GM21360 (cell line): Measurements from ENCODE around the gene CRADD.

ENCODE experiments used
- ATAC-seq: cut with Tn5 transposase; IDR thresholded peaks from one replicate; pipeline ENCODE4 v1.9.1; 2021; ENCODE audit warnings: mild to moderate bottlenecking, moderate library complexity; ENCODE audit not compliant: unreplicated experiment

The CRADD gene

DNA sequence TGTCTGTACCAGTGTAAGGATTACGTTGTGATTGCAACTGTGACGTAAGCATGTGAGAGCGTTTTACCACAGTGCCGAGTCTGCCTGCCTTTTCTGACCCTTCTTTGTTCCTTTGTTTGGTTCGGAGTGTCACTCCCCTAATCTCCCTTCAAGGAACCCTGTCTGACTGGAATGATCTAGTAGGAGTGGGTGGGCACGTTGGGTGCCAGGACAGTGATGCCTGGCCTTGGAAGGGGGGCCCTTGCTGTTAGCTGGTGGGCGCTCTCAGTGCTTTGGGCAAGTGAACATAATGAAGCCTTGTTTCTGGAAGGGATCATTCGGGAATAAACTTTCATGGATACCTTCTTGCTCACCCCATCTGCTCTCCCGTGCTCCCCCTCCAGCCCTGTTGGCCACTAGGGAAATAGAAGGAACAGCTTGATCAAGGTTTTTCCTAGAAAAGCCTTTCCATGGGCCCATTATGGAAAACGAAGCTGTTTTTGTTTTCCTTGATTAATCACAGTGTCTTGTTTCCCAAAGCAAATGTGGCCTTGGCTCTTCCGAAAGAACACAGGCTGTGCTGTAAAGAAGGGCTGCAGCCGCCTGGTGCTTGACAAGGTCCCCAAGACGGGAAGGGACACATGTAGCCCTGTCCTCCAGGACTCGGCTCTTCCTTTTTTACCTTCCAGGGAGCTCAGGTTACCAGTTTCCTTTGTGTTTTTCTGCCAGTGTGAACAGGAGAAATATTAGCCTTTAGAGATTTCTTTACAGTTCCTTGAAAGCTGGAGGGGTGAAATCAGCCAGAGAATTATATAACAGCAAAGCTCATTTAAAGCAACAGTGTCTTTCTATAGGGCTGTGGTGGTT lies 215.5 kb downstream of the CRADD start:
- ATAC-seq: no peak

DNA sequence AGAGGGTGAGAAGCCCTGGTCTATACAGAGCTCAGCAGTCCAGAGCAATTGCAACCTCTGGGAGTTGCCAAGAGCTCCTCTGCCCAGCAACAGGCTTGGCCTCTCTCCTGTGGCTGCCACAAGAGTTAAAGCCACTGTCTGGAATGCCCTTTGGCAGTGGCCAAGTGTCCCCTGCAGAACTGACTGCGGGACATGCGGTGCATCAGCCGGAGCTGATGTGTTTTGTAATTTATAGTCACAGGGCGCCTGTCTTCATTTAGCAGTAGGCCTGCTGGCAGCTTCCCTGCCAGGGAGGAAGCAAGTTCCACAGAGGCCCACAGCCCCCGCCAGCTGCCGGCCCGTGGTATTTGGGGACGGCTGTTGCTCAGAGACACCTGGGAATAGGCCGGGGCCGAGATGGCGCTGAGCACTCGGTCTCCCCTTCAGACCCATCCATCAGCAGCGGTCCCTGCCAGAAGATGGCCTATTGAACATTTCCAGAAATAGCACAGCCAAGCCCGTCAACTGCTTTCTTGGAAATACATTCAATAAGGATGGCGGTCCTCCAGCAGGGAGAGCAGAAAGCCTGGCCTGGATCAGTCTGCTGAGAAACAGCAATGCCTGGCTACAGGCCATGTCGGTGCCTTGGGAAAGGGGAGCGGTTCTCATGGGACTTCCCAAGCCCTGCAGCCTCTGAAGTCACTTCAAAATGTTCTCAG lies 217.4 kb downstream of the CRADD start:
- ATAC-seq: no peak

DNA sequence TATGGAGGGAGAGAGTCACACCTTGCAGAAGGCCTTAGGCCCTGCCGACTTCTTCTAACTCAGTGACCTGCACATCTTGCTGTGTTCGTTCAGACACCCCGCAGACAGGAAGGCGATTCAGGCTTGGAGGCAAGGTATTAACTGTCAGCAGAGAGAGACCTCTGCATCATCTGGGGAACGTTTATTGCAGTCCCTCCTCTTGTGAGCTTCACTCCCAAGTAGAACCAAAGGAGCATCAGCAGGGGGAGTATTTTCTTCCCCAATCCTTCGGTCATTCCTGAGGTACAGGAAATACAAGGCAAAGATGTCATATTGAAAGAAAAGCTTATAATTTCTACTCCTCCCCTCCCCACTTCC lies 217.9 kb downstream of the CRADD start:
- ATAC-seq: no peak

DNA sequence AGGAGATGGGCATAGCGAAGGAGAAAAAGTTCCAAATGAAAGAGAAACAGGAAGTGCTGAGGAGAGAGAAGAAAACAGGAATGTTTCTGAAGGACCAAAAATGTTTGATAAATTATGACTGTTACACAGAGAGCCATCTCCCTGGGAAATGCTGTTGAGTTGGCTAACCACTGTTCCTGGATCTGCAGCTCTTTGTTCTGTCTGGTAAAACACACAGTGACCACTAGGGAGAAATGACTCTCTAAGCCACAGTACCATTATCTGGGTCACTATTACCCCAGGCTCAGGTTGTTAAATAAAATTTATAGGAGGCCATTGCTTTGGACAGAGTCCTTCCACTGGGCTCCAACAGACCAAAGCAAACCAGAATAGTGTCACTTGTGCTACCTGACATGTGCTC lies 219.3 kb downstream of the CRADD start:
- ATAC-seq: no peak

DNA sequence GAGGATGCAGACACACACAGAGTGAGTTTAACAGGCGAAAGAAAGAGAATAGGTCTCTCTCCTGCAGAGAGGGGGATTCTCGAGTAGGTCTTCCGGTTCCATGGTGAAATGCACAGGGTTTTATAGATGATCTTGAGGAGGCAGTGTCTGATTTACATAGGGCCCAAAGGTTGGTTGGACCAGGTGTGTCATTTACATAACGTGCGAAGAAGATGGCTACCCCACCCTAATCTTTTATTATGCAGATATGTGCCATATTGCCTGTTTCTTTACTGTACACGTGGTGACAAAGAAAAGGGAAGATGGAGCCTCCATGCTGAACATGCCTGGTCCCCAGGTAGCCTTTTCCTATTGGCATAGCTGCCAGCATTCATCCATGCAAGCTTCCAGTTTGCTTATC lies 219.8 kb downstream of the CRADD start:
- no peak for ATAC-seq

DNA sequence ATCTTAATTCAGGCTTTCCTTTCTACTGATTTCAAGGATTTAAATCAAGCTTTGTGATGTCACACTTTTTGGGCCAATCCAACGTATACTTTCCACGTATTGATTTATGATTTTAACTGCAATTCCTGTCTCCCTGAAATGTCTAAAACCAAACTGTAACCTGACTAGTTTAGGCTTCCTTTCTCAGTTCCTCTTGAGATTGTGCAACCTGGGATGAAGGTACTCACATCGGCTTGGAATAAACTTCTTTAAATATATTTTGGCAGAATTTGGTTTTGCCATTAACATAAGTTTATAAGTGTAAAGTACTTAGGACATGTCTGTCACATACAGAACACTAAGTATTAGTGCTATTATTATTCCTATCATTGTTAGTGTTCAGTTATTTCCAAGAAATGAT lies 224.6 kb downstream of the CRADD start:
- ATAC-seq: no peak

DNA sequence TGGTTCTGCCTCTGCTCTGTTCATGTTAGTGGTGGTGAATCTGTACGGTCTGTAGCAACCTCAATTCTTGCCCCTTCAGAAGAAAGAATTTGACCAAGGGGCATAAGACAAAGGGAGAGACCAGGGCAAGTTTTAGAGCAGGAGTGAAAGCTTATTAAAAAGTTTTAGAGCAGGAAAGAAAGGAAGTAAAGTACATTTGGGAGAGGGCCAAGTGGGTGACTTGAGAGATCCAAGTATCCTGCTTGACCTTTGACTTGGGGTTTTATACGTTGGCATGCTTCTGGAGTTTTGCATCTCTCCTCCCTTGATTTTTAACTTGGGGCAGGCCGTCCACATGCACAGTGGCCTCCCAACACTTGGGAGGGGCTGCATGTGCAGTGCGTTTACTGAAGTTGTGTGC lies 225.0 kb downstream of the CRADD start:
- no peak for ATAC-seq

DNA sequence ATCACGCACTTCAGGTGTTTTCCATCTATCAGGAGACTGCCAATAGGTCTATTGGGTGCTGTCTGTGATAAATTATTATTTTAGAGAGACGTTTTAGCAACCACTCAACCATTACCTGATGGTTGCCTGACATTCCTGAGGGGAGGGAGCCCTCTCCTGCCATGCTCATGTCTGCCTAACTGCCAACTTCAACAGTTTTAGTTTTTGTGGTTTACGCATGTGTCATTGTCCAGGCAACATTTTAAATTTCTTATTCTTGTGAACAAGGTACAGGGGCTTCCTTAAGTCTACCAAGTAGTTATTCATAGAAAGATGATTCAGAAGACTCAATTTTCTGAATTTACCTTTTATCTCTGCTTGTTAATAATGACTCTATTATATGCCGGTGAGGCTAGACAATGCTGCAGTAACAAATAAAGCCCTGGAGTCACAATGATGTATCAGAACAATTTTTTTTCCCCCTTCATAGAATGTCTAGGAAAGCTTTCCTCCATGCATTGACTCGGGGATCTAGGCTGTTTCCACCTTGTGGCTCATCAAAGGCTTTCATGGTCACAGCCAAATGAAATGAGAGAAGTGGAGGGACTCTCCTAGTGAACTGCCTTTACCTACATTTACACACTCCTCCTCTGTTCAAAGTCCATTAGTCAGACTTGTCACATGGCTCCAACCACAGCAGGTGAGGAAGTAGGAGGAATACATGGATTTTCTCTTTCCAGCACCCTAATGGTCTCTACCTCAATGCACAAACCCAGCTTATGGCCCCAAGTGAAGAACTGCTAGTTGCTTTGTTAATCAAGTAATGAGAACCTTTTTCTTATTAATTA lies 225.8 kb downstream of the CRADD start:
- ATAC-seq: no peak

DNA sequence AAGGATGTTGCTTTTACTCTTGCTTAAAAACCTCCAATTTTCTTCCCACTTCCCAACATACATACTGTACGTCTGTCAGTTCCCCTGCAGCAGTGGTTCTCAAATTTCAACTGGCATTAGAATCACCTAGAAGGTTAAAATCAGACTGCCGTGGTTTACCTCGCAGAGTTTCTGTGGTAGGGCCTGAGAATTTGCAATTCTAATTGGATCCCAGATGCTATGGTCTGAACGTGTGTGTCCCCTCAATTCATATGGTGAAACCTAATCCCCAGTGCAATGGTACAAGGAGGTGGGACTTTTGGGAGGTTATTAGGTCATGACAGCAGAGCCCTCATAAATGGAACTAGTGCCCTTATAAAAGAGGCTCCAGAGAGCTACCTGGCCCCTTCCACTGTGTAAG lies 226.9 kb downstream of the CRADD start:
- ATAC-seq: no peak

DNA sequence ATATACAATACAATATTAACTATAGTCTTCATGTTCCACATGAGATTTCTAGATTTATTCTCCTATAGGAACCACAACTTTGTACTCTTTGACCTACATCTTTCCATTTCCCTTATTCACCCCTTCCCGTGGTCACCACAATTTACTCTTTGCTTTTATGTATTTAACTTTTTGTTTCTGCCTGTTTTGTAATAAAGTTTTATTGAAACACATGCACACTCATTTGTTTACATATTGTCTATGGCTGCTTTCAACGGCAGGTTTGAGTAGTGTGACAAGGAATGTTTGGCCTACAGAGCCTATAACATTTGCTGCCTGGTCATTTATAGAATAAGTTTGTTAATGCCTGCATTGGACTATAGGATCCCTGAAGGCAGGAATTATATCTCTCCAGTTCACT lies 231.1 kb downstream of the CRADD start:
- ATAC-seq: no peak

DNA sequence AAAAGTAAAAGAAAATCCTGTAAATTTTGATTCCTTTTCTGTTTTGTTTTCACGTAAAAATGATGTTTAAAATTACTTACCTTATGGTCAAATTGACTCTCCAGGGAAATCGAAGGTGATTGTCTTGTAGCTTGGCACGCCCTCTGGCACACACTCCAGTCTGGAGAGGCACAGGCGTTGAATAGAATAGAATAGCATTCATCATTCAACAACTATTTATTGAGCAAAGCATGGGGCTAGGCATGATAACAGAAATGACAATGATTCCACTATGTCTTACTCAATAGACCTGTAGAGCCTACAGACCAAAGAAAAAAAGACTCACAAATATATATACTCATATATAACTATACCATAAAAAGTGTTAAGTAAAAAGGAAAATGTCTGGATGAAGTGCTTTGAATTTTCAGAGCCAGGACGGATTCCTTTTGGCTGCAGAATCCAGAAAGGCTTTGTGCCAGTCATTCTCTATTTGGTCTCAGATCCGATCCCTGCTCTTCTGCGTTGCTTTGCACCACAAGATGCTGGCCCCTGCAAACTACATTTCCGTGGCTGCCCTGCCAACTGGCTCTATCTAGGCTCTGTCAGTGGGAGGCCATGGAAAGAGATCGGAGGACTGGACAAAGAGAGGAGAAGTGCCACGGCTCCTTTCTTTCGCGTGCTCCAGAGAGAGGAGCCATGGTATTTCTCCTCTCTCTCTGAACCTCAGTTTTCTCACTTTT lies 231.8 kb downstream of the CRADD start:
- no peak for ATAC-seq

DNA sequence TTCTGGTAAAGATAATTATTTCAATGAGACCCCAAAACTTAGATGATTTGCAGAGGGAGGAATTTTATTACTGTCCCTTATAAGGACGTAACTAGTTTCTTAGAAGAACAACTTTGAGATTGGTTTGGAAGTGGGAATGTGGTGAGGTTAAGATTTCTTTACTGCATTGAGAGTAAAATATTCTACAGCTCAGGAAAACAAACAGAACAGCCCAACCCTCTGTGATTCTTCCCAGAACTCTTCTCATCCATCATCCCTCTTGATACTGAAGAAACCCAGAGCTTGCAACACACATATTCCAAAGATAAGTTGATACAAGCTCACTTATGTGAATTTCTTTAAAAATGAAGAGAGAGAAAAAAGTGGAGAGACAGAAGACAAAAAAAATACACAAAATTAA lies 234.2 kb downstream of the CRADD start:
- ATAC-seq: no peak

DNA sequence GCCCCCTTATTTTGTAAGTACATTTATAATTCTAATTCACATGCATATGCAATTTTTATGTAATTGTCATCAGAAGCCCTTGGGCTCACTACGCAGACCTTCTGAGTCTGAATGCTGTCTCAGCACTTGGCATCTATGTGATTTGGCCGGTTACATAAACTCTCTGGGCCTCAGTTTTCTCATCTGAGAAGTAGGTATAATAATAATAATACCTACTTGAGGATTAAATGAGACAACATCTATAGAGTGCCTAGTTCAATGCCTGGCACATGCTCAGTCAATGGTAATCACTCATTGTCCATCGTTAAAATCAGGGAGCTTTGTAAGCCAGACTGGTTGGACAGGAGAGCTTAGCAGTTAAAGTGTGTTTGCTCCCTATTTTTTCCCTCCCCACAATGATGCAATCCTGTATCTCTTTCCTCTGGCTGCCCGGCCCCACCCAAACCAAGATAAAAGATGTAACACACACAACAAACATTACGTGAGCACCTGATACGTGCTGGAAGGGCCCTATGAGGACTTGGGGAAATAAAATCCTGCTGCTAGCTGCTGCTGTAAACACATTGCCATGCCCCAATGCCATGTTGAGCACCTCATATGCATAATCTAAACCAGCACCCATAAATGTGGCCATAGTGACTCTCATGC lies 235.0 kb downstream of the CRADD start:
- ATAC-seq: no peak

DNA sequence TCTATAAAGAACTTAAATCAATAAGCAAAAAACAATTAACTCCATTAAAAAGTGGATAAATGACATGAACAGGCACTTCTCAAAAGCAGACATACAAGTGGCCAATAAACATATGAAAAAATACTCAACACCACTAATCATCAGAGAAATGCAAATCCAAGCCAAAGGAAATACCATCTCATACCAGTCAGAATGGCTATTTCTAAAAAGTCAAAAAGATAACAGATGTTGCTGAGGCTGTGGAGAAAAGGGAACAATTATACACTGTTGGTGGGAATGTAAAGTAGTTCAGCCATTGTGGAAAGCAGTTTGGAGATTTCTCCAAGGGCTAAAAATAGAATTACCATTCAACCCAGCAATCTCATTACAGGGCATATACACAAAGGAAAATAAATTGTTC lies 236.7 kb downstream of the CRADD start:
- no peak for ATAC-seq

DNA sequence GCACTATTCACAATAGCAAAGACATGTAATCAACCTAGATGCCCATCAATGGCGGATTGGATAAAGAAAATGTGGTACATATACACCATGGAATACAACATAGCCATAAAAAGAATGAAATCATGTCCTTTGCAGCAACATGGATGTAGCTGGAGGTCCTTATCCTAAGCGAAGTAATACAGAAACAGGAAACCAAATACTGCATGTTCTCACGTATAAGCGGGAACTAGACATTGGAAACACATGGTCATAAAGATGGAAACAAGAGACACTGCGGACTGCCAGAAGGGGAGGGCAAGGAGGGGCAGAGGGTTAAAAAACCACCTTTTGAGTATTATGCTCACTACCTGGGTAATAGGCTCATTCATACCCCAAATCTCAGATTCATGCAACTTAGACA lies 237.1 kb downstream of the CRADD start:
- no peak for ATAC-seq

DNA sequence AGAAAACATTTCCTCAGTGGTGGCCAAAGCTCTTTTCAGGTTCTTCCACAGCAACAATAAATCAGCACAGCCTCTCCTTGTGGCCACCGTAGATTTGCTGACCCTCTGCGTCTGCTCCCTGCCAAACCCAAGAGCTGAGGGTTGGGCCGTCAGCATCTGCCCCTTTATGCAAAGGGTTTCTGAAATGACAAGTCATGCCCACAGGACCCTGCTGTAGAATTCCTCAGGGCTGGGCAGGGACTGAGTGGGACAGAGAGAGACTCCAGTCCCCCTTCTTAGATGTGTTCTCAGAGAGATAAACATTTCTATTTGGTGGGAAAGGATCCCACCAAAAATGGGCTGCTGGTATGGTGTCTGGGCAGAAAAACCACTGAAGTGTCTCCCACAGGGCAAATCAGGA lies 238.2 kb downstream of the CRADD start:
- ATAC-seq: no peak

DNA sequence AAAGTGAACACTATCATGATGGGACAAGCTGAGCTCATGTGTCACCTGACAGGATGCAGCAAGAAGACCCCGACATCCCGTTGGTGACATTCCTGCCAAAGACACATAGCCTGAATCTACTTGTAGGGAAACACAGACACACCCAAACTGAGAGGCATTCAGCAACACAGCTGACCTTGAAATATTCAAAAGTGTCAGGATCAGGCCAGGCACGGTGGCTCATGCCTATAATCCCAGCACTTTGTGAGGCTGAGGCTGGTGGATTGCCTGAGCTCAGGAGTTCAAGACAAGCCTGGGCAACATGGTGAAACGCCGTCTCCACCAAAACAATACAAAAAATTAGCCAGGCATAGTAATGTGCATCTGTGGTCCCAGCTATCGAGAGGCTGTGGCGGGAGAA lies 239.2 kb downstream of the CRADD start:
- no peak for ATAC-seq

DNA sequence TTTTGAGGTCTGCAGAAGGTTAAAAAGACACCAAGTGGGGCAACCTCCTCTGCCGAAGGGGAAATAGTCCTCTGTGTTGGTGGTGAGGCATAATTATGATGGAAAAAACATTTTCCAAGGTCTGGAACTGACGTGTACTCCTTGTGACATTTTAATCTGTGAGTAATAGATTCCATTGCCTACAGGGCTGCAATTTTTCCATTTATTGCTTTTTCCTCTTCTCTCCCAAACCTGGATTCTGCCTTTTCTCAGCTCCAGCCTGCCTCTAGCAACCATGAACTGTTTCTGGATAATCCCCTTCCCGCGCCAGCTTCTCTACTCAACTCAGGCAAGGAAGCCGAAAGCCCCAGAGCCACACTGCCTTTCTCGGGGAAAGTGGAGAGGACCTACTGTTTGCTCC lies 241.1 kb downstream of the CRADD start:
- no peak for ATAC-seq

DNA sequence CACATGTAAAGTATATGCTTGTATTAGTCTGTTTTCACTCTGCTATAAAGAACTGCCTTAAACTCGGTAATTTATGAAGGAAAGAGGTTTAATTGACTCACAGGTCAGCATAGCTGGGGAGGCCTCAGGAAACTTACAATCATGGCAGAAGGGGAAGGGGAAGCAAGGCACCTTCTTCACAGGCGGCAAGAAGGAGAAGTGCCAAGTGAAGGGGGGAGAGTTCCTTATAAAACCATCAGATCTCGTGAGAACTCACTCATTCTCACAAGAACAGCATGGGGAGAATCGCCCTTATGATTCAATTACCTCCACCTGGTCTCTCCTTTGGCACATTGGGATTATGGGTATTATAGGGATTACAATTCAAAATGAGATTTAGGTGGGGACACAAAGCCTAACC lies 241.7 kb downstream of the CRADD start:
- ATAC-seq: no peak

DNA sequence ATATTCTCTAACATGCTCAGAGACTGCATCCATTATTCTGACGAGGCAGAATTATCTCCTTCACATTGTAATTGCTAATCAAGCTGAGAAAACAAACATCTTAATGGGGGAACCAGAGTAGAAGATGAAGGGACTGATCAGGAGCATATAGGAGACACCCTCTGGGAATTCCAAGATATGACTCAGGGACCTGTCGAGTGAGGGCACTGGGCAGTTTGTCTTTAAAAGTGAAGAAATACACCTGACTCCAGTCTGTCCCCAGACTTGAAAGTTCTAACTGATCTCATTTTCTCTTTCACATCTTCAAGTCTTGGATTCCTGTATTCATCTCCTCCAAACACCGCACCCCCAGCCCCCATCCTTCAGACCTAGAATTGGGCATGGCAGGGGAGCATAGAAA lies 244.3 kb downstream of the CRADD start:
- no peak for ATAC-seq

DNA sequence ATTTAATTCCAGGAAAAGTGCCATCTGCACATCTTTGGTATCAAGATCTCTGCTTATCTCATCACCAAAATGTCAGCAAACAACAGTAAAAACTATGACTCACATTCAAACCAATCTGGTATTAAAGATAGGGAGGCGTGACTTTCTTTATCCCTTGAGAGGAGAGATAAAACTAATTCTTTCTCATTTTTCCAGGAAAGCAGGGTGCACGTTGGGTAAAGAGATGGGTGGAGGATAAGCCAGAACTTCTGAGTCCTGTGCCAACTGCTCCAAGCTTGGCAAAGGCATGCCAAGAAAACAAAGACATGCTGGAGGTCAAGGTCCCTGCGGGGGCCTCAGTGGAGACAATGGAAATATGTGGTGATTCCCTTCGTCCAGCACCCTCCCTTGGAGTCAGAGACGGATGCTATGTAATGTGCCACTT lies 245.4 kb downstream of the CRADD start:
- ATAC-seq: no peak
